Adipose tissue (tissue), 3 donors: ENCODE results near the gene WDR93. TPM values are rescaled to one million over a fixed set of nuclear protein-coding genes. Genes with fewer than 3 reads are reported as not detected.

ENCODE experiments used
- polyA plus RNA-seq, 3 donors: library from polyadenylated mRNA; stranded (reverse); fragments of 200-250 nt; gene quantifications; one replicate each; pipeline ENCODE4 v1.2.3, GENCODE V29; 2013
- donor health status: healthy with polysubstance abuse.
- donor health status: Bipolar disorder and iron deficiency.
- donor health status: healthy.

WDR93 gene
- polyA plus RNA-seq, 3 donors = 0.18 to 0.92 TPM; not detected in 1

Other genes starting within 250 kb of the WDR93 start
- 1 to 10 TPM in 1 of 3 donors, under 1 TPM in 2; 0.56 to 5.3 (median 0.61) TPM for gene RHCG, start 194.2 kb upstream of the WDR93 start, polyA plus RNA-seq
- under 1 TPM in 2 of 3 donors, not detected in 1; 0.05 to 0.06 TPM for gene TICRR, start 115.3 kb upstream of the WDR93 start, polyA plus RNA-seq
- gene KIF7, start 35.3 kb upstream of the WDR93 start, polyA plus RNA-seq = 1 to 10 TPM in 2 of 3 donors, under 1 TPM in 1; 0.78 to 6.4 (median 2.9) TPM
- gene PLIN1, start 11.4 kb upstream of the WDR93 start, polyA plus RNA-seq = 1,000 to 10,000 TPM in 1 of 3 donors, 100 to 1,000 TPM in 2; 128 to 1,761 (median 559) TPM
- gene PEX11A, start 57 bp upstream of the WDR93 start, polyA plus RNA-seq = 10 to 100 TPM; 11.3 to 40.4 (median 12.8) TPM
- 10 to 100 TPM in 1 of 3 donors, 1 to 10 TPM in 2; 2.4 to 25.5 (median 4.0) TPM for gene MESP1, start 60.4 kb downstream of the WDR93 start, polyA plus RNA-seq
- 1 to 10 TPM in 1 of 3 donors, under 1 TPM in 2; 0.21 to 1.5 (median 0.39) TPM for gene MESP2, start 85.5 kb downstream of the WDR93 start, polyA plus RNA-seq
- gene ANPEP, start 124.0 kb downstream of the WDR93 start, polyA plus RNA-seq = 100 to 1,000 TPM in 1 of 3 donors, 10 to 100 TPM in 2; 20.1 to 527 (median 47.6) TPM
- gene AP3S2, start 203.2 kb downstream of the WDR93 start, polyA plus RNA-seq = 10 to 100 TPM; 14.2 to 34.0 (median 29.2) TPM
- gene ARPIN, start 222.1 kb downstream of the WDR93 start, polyA plus RNA-seq = 10 to 100 TPM in 2 of 3 donors, 1 to 10 TPM in 1; 9.0 to 24.0 (median 18.8) TPM